GM11168 (cell line): ENCODE results near the gene HOXD13.

ENCODE experiments used
- in situ Hi-C: fragments of 300-500 bp; cut with MboI; formaldehyde crosslinking; loops from one replicate; pipeline ENCODE4 v1.12.0; 2022; ENCODE audit warnings: low sequenced_read_pairs; ENCODE audit not compliant: unreplicated experiment

The HOXD13 gene

DNA sequence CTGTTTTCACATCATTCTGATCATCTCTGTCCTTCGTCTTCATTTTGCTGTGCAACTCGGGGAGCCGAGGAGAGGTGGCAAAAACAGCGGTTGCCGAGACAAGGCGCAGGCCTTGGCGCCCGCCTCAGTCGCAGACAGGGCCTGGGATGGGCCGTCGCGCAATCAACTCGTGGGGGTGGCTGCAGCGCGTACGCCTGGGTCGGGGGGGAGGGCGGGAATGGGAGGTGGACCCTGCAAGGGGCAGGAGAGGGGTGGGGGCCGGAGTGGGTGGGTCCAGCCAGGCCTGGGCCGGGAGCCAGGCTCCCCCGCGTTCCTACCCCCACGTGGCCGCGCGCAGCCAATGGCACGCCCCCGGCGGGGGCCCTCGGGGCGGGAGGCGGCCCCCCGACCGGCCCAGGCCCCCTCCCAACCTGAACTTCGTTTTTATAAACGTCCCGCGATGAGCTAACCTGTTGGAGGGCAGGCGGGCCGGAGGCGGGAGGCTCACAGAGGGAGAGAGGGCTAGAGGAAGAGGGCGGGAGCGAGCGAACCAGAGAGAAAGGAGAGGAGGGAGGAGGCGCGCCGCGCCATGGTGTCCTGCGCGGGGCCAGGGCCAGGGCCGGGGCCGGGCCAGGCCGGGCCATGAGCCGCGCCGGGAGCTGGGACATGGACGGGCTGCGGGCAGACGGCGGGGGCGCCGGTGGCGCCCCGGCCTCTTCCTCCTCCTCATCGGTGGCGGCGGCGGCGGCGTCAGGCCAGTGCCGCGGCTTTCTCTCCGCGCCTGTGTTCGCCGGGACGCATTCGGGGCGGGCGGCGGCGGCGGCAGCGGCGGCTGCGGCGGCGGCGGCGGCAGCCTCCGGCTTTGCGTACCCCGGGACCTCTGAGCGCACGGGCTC, at the start of gene HOXD13:
HOXD13 (plus strand) TSS at position 452 of the 875 bp plus-strand sequence; CDS start at position 622, 170 bp downstream.
- in situ Hi-C loops: no loop called here

DNA sequence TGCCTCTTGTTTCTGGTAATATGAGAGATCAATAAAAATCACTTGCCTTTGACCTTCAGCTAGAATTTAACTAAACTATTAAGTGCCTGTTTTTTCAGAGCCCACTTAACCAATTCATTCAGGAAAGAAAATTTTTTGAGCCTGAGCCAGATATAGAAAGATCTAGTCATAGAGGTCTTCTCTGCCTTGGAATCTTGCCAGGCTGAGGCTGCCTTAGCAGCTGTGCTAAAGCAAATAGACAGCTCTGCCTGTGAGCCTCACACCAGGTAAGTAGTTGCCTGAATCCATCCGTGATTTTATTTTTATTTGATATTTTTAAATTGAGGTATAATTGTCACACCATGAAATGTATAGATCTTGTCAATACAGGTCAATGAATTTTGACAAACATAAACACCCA, 36.1 kb upstream of the HOXD13 start:
- in situ Hi-C loops: loop anchor here (25.0 kb wide), 1 partner anchor 694 kb away; no protein-coding TSS in a partner anchor

DNA sequence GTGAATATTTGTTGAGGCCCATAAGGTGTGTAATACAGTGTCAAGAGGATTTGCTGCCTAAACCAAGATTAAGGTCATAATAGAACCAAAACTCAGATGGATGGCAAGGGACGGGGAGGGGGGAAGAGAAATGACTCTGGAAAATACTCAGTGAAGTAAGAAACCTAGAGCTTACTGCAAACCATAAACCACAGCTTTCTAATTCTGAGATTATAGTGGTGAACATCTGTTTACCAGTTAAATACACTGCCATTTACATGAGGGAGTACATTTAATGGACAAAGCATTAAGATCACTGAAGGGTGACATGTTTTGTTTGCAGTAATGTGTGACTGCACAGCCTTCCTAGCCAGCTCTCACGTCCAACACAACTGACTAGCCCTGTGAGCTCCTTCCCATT, 28.6 kb upstream of the HOXD13 start:
- in situ Hi-C loops: loop anchor here (25.0 kb wide), 1 partner anchor 702 kb away; no protein-coding TSS in a partner anchor

DNA sequence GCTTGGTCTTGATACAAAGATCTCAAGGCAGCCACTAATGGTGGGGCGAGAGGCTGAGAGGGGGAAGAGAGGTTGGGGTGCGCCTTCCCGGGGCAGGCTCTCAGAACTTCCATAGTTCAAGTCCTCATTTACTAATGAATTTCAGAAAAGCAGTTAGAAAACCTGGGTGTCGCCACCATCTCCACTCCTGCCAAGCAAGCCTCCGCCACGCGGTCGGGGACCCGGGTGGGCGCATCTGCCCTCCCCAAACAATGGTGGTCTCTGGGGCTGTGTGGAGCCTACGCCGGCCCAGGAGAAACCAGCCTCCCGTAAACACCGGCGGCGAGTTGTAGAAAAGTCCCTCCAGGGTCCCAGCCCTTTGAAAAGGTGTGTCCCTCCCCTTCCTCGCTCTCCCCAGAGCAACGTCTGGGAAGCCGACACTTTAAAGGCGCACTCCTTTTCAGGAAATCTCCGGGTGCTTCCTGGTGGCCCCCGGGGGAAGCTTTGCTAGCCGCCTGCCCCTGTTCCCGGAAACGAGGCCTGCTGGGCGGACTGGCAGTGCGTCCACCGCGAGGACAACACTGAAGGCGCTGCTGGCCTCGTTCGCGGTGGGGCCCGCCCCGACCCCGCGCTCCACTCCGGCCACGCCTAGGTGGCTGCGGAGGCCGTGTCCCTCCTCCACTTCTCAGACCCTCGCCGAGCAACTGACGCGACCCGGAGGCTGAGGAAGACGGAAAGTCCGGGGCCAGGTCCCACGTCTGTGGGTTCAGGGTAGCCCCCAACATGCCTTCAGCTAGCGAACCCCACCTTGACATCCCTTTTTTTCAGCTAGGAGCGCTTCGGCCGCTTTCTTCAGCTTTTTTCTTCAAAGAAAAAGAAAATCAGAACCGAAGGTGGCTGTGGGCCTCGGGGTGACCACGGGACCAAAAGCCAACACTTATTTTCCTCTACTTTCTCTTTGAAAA, 25.6 kb upstream of the HOXD13 start:
- in situ Hi-C loops: loop anchor here (25.0 kb wide), 1 partner anchor 705 kb away; no protein-coding TSS in a partner anchor

DNA sequence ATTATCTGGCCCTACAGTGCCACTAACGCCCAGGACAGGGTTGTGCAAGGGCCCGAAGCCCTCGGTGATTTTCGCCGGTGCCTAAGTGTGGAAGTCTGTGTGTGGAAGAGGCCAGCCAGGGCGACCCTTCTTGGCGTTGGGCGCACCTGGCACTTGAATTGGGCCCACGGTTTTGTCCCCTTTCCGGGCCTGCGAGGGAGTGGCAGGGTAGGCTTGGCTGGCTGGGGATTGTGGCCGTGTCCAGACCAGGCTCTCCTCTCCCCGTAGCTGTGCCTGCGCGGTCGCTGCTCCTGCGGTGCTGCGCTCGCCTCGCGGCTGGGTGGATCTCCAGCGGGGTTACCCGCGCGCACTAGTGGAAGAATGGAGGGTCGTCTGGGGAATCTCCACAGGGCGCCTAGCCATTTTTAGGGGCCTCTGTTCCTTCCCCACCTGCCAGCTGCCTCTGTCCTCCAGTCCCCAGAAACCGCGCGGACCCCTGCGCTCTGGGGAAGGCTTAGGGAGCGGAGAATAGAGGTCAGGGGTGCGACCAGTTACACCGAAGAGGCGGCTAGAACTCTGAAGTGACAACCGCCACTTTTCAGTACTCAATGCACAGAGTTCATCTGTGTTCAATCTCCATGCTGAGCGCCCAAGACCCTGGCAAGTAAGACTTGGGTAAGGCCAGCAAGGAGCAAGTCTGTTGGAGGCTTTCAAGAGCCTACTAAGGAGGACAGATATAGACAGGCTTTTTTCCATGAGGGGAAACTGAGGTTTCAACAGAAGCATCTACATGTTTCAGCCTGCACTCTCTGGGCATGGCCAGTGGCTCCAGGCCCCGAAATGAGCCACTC, 24.7 kb upstream of the HOXD13 start:
- in situ Hi-C loops: loop anchor here (25.0 kb wide), 1 partner anchor 706 kb away; no protein-coding TSS in a partner anchor

DNA sequence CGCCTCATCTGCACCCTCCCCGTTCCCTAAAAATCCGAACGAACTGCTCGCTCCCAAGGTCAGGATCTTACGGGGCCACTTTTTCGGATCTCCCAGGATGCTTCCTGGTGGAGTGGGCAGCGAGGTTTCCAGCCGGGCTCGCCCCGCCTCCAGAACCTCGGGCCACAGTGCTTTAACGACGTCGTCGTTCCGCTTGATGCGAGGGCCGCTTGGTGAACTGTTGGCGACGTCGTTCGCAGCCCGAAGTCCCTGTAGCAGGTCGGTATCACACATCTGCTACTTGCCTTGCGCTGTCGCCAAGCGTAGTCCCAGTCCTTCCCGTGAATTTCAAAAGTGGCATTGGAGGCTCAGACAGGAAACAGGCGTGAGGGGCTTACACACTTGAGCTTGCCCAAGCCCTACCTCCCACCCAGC, 24.1 kb upstream of the HOXD13 start:
- in situ Hi-C loops: loop anchor here (25.0 kb wide), 1 partner anchor 706 kb away; no protein-coding TSS in a partner anchor

DNA sequence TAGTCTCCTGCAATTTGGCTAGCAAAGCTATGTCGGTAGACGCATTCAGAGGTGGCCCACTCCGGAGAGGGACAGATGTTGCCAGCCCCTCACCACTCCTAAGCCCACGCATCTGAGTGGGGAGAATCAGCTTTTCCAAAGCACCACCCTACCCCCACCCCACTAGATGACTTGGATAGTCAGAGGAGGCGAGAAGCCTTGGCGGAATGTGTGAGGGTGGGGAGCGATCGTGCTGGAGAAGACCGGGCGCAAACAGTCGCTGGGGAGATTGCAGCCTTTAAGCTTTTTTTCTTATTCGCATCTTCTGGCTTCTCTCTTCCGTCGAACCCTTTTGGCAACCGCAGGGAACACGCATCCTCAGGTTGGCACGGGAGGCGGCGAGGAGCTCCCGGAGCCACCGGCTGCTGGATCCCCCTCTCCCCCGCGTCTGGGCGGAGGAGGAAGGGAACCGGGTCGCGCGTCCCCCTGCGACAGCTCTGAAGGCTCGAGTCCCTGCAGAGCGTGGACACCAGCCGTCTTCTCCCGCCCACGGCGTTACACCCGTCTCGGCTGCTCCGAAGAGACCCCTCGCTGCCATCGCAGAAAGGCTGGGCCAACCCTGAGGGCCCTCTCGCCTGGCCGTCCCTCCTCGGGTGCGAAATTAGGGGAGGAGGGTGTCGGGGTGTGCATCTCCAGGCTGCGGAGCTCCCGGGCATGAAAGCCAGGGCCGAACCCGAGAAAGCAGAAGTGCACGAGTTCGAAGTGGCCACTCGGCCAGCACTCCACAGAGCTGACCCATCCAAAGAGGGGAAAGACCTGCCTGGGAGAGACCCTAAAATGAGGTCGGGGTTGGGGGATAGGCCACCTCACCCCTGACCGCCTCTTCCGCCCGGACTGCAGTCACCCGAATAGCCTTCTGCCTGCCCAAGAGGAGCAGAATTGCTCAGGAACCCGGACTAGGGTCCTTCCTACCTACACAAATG, 20.9 kb upstream of the HOXD13 start:
- in situ Hi-C loops: loop anchor here (25.0 kb wide), 1 partner anchor 709 kb away; no protein-coding TSS in a partner anchor

DNA sequence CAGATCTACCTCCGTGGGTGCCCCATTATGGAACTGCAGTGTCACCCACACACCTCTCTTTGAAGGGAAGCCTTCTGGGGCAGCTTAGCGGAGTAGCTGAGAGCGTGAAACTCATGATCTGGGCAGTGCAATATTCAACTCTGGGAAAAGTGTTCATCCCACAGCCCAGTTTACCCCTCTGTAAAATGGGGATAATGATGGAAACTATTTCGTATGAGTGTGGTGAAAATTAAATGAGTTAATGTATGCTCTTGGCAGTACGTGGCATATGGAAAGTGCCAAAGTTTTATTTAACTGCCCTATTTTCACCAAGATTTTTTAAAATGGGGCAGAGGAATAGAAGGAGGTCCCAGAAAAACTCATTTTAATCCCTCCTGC, 20.2 kb upstream of the HOXD13 start:
- in situ Hi-C loops: loop anchor here (25.0 kb wide), 1 partner anchor 710 kb away; no protein-coding TSS in a partner anchor

DNA sequence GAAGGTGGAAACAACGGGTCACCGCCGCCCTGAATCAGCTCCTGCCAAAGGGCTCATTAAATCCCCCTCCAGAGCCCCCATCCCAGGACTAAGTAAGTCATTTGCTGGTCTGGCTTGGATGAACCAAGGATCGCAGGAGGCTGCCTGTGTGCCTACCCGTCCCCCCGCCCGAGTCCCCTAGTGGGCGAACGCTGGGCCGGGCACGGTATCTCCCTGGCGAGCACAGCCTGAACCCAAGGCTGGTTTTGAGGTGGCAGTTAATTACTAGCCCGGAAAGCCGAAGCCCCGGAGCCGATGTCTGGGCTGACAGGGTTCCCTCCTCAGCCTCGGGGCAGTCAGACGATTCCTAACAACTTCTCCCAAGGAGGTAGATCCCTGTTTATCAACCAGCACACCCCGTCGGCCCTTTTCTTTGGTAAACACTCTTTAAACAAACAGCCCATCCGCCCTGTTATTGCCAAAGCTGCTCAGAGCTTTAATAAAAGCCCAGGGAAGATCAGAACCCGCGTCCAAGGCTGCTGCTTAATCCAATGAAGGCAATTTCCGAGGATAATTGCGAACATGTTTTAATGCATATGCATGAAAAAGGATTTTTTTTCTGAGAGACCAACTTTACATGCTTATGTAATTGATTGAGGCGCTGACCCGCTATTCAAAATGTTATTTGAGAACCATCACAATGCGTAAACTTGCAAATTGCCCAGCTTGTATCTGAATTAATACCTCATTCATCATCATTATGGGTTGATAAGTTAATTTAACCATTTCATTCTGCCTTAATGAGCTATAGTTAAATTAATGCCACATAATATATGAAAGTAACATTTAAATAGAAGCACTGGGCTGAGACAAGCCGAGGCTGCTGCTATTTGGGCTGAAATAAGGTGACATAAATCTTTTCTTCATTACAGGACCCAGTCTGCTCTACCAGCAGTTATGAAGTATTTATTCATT, 19.3 kb upstream of the HOXD13 start:
- in situ Hi-C loops: loop anchor here (25.0 kb wide), 1 partner anchor 711 kb away; no protein-coding TSS in a partner anchor

DNA sequence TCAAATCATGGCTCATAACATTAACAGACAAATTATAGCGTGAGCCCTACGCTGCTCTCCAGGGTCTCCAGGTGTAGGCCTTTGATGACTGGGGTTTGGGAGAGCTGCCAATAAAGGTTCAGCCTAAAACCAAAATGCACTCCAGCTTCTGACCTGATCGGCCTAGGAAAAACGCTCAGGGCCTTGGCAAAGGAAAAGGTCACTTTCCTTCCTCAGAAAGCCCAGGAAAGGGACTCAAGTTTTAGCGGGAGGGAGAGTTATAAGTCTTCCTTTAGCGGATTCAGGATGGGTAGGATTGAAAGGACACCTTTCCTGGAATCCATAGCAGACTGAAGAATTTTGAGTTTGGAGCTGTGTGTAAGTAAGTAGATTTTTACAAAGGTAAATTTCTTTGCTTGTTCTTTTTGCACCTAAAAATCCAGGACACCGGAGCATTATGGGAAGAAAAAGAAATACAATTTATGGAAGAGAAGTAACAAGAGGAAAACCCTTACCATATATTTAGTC, 17.5 kb upstream of the HOXD13 start:
- in situ Hi-C loops: loop anchor here (25.0 kb wide), 1 partner anchor 713 kb away; no protein-coding TSS in a partner anchor

DNA sequence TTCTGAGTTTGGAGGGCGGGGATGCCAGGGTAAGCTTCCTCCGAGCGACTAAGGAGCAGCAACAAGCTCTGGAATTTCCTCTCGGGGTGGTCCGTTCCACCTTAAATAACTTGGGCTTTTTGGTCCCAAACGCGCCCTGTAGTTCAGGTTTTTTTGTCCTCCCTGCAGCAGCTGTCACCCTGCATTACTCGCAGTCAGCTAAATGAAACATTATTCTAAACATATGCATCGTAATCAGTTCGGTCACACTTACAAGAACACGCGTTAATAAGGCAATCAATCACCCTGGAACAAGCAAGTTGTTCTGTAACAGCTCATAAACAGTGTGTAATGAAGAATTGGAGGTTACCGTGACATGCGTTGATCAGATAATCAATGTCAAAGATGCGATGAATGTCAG, 17.0 kb upstream of the HOXD13 start:
- in situ Hi-C loops: no loop called here

DNA sequence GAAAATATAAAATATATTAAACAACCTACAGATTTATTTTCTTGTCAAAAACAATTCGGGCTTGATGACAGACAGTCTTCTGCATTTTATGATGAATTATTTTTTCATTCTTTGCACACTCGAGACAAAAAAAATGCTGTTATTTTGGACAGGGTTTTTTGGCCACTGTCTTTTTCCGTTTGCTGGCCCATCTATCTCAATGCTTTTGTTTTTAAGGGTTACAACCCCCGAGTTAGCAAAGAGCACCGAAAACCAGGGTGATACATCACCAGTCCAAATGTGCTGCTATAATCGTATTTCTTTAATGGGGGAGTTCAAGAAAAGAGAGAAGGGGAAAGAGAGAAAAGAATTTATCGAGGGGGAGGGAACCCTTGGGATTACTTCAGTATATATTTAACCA, 16.5 kb upstream of the HOXD13 start:
- in situ Hi-C loops: no loop called here

DNA sequence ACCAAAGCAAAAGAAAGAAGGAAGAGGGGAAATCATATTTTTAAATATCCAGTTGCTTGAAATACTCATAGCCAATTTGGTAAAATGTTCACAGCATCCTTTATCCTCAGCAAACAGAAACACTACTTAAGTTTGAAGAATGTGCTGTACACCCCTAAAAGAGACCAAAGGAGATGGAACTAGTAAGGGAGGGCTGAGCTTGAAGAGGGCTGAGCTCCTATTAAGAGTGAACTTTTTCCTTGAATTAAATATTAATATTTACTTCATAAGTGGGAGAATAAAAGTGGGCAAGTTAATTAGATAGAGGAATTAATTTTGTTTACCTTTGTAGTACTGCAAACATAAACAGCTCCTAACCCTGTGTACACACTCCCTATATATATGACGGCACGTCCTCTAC, 15.7 kb upstream of the HOXD13 start:
- in situ Hi-C loops: no loop called here

DNA sequence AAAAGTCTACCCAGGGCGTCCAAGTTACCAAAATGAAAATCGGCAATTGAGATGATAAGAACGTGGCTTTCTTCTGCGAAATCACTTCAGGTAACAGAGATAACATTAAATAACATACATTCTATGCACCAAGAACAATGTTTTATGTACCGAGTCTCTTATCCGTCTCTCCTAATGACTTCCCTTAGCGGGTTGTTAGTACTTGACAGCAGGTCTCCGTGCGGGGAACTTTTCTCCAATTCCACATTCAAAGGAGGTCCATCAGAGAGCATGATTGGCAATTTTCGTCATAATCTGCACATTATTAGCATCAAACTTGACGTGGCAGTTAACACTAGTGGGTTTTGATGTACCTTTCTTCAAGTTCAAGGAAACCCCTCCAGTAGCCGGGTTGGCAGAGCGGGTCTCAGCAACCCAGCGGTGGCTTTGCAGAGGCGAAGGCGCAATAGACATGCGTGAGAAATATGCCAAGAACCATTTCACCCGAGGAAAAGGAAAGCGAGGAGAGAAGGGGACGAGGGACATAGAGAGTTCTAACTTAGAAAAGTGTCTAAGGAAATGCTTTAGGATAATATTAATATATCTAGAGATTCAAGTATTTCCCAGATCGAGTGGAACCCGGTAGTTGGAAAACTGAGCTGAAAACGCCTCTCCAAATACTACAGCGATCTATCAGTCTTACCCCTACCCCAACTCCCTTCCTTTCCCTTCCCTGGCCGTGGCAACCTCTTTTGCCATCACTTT, 13.8 kb upstream of the HOXD13 start:
- in situ Hi-C loops: no loop called here

DNA sequence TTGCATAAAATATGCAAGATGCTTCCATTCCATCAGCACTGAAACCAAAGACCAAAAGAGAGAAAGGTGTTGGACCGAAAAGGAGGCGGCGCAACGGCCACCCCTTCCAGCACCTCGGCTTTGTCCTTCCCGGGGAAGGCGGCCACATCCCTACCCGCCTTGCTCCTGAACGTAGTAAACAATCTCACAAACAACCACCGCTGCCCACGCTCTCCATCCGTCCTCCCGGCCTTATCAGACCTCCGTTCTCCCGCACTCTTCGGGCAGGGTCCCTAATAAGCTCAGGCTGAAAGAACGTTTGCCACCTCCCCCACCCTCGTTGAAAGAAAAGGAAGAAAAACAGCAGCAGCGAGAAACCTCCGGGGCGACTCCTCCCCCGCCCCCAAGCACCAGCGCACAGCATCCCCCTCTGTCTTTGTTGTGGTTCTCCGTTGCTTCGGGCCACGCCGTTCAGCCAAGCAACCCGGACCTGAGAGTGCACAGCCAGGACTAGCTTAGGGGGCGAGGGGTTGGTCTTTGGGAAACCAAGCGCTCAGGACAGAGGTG, 13.2 kb upstream of the HOXD13 start:
- in situ Hi-C loops: no loop called here

DNA sequence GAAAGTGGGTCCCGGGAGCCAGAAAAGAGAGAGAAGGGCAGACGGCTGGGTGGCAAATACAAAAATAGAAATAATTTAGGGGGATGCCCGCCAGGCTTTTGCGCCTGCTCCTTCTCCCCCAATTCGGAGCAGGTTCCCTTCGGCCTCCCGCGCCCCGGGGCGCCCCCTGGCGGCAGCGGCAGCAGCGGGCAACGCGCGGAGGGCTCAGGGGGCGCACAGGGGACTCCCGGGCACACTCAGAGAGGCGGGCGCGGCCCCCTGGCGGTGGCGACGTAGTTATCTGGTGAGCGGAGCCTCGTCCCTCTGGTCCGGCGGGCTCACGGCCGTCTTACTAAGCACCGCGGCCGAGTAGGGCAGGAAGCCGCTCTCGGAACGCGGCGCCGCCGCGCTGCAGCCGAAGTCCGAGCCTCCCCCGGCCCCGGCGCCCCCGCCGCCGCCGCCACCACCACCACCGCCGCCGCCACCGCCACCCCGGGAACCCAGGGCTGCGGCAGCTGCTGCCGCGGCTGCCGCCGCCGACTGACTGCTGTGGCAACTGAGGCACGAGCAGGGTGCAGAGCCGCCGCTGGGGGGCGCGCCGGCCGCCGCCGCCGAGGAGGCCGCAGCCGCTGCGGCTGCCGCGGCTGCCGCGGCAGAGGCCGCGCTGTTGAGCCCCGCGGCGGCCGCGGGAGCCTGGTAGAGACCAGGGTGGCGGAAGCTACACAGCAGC, 12.5 kb upstream of the HOXD13 start:
- in situ Hi-C loops: no loop called here
